Right renal cortex interstitium (tissue), 3 donors: Measurements from ENCODE around the gene KRTAP10-4. TPM values are rescaled to one million over a fixed set of nuclear protein-coding genes. Genes with fewer than 3 reads are reported as not detected.
"Not testable (repeated sequence)": the region's sequence is repeated elsewhere in the genome, so short reads cannot be mapped to it uniquely, and the experiment has no call there.

Experiments
- DNase-seq, 3 donors: peaks; one replicate each; pipeline ENCODE4 v3.0.0-alpha.2; 2013; ENCODE audit warnings: low read depth in 3 of 3, low spot score in 2 of 3
- polyA plus RNA-seq, 3 donors: library from polyadenylated mRNA; unstranded; fragments of 120-200 nt; gene quantifications; one replicate each; pipeline ENCODE4 v1.2.1, GENCODE V29; 2013; ENCODE audit not compliant: insufficient read length in 3 of 3

Gene KRTAP10-4
- polyA plus RNA-seq, 3 donors, result not detected

- DNase-seq, result no peak
Observed at GRCh38 chr21:44556879-44557278, 16.6 kb upstream of the KRTAP10-4 start.

- DNase-seq, result no peak
Observed at GRCh38 chr21:44557491-44558328, 15.8 kb upstream of the KRTAP10-4 start.

- not testable (repeated sequence) for DNase-seq
Observed at GRCh38 chr21:44558329-44558675, 15.2 kb upstream of the KRTAP10-4 start.

GRCh38 chr21:44558695-44559094 is 14.8 kb upstream of the KRTAP10-4 start, which contains the start of gene KRTAP10-3:
Gene KRTAP10-3, minus strand, starts transcription at chr21:44558795. Its CDS starts 80 bp downstream, at chr21:44558715.
- no peak for DNase-seq

GRCh38 chr21:44564099-44564498 is 9.4 kb upstream of the KRTAP10-4 start:
- DNase-seq, result no peak

GRCh38 chr21:44564886-44565598 is 8.5 kb upstream of the KRTAP10-4 start:
- no peak for DNase-seq

GRCh38 chr21:44566403-44566802 is 7.1 kb upstream of the KRTAP10-4 start:
- DNase-seq, result no peak

- no peak for DNase-seq
Observed at GRCh38 chr21:44567481-44568171, 5.9 kb upstream of the KRTAP10-4 start.

GRCh38 chr21:44568261-44568660 is 5.3 kb upstream of the KRTAP10-4 start:
- DNase-seq, result no peak

GRCh38 chr21:44568667-44569556 is 4.6 kb upstream of the KRTAP10-4 start:
- no peak for DNase-seq

GRCh38 chr21:44569861-44570517 is 3.5 kb upstream of the KRTAP10-4 start:
- DNase-seq, result no peak

- DNase-seq, result no peak
Observed at GRCh38 chr21:44571296-44571695, 2.2 kb upstream of the KRTAP10-4 start.

- DNase-seq, result no peak
Observed at GRCh38 chr21:44571844-44572782, 1.4 kb upstream of the KRTAP10-4 start.

GRCh38 chr21:44572959-44573583 is 458 bp upstream of the KRTAP10-4 start:
- no peak for DNase-seq

GRCh38 chr21:44574457-44575306 is 1.2 kb downstream of the KRTAP10-4 start:
- DNase-seq, result no peak

- no peak for DNase-seq
Observed at GRCh38 chr21:44575307-44576024, 1.9 kb downstream of the KRTAP10-4 start.

GRCh38 chr21:44576025-44576420 is 2.5 kb downstream of the KRTAP10-4 start:
- no peak for DNase-seq
